Adrenal gland (tissue), 12 donors: Measurements from ENCODE around the gene ADAMTS17. TPM values are rescaled to one million over a fixed set of nuclear protein-coding genes. Genes with fewer than 3 reads are reported as not detected.

Experiments used
- DNase-seq, 7 donors: peaks; one replicate each; pipeline ENCODE4 v3.0.0-alpha.2; 2019 to 2020
- H3K27ac ChIP-seq, 5 donors: fragments of 200-600 bp; sonication (generic) in 4 of 5; 1 replicate in 3 of 5; 2 replicates in 2 of 5; pipeline versions ENCODE4 v1.5.1 to v1.8.0; 2016 to 2020; ENCODE audit warnings: mild to moderate bottlenecking in 1 of 5
- H3K27me3 ChIP-seq: fragments of 200-600 bp; 2 replicates; pipeline ENCODE4 v1.8.0; 2021
- H3K36me3 ChIP-seq, 2 donors: fragments of 200-600 bp; replicated peaks in 1 of 2; 1 replicate in 1 of 2; 2 replicates in 1 of 2; pipeline versions ENCODE4 v1.5.1 to v1.8.0; 2018 to 2022
- H3K4me1 ChIP-seq, 2 donors: fragments of 200-600 bp; replicated peaks in 1 of 2; 1 replicate in 1 of 2; 2 replicates in 1 of 2; pipeline versions ENCODE4 v1.5.1 to v1.8.0; 2018 to 2021
- H3K4me3 ChIP-seq, 4 donors: fragments of 200-600 bp; sonication (generic) in 3 of 4; one replicate each; pipeline ENCODE4 v1.5.1; 2016 to 2018
- H3K9me3 ChIP-seq, 3 donors: fragments of 200-600 bp; sonication (generic) in 1 of 3; replicated peaks in 1 of 3; 1 replicate in 2 of 3; 2 replicates in 1 of 3; pipeline versions ENCODE4 v1.5.1 to v1.8.0; 2016 to 2021
- CTCF ChIP-seq, 6 experiments: fragments of 450-650 bp in 4 of 6; fragments of 200-600 bp in 2 of 6; sonication (generic) in 1 of 6; IDR thresholded peaks; 1 replicate in 5 of 6; 2 replicates in 1 of 6; pipeline versions ENCODE4 v1.5.1 to v1.8.0; 2016 to 2021; ENCODE audit warnings: antibody characterized with exemption in 6 of 6, mild to moderate bottlenecking in 2 of 6, moderate library complexity in 1 of 6
- POLR2A ChIP-seq, 2 donors: fragments of 450-650 bp; IDR thresholded peaks; one replicate each; pipeline ENCODE4 v1.6.1; 2017; ENCODE audit warnings: antibody characterized with exemption in 2 of 2, mild to moderate bottlenecking in 2 of 2, moderate library complexity in 1 of 2
- WGBS, 4 donors: extraction: QIAGEN DNeasy Blood & Tissue Kit in 2 of 4; methylation state at CpG; one replicate each; pipeline versions ENCODE4 v1.1.5 to v1.1.7; 2013 to 2017; 5-methylcytosine and 5-hydroxymethylcytosine counted together
- intact Hi-C, 2 donors: fragments of 100-400 bp; cut with DNase I; formaldehyde crosslinking; loops; one replicate each; pipeline versions ENCODE4 v1.14.1 to v1.15.0; 2022 to 2023
- polyA plus RNA-seq, 3 donors: library from polyadenylated mRNA; stranded (reverse); fragments of 200-250 nt in 2 of 3; fragments of 350-450 nt in 1 of 3; fragmentation: Illumina TruSeq in 1 of 3; extraction: RNeasy Lipid Tissue Mini Kit (QIAGEN cat#74804) in 1 of 3; gene quantifications; one replicate each; pipeline ENCODE4 v1.2.3, GENCODE V29; 2013 to 2014
- total RNA-seq, 9 donors: library from RNA; depleted of rRNA in 4 of 9; stranded (reverse); fragments of >200 nt in 4 of 9; fragments of 120-200 nt in 1 of 9; fragmentation: NEBNext Ultra II Directional in 1 of 9; extraction: Animal tissue kit (Norgen Biotek cat#: 25700) in 1 of 9; gene quantifications; one replicate each; pipeline versions ENCODE4 v1.1.0 to v1.2.4, GENCODE V29; 2013 to 2023
- donor health status: healthy with polysubstance abuse.
- donor health status: Bipolar disorder and iron deficiency.
- donor health status: DM: yes; HTN: yes; CAD: no.
- donor health status: DM: no; HTN: no; CAD: no.
- donor health status: DM: no; HTN: no; CAD: no.
- donor health status: DM: yes; HTN: yes; CAD: no.

Gene ADAMTS17
- total and polyA plus RNA-seq, 12 donors = 0.51 to 14.8 (median 2.9) TPM

GRCh38 chr15:100049936-100050876, 291.6 kb downstream of the ADAMTS17 start:
- TF ChIP-seq CTCF (IDR thresholded peaks at IDR 0.05) (no peak), POLR2A (IDR thresholded peaks at IDR 0.05) (no peak)
- no peaks in the 10 kb centered on the region for H3K36me3 ChIP-seq
- H3K4me3 ChIP-seq = no peak overlapping the region
- DNase-seq = no peak
- H3K27ac ChIP-seq = no peak overlapping the region
- 86 to 92% (median 90%) methylated on average over 6 to 10 of the region's 10 CpGs for WGBS, 4 donors
- intact Hi-C loops = no loop called here
- H3K4me1 ChIP-seq = no peaks in the 10 kb centered on the region
- H3K9me3 ChIP-seq = no peaks in the 10 kb centered on the region
- H3K27me3 ChIP-seq = no peaks in the 10 kb centered on the region

GRCh38 chr15:100049483-100049882, 292.3 kb downstream of the ADAMTS17 start:
- DNase-seq = no peak
- 83 to 94% (median 90%) methylated on average over 2 of the region's 2 CpGs for WGBS, 4 donors
- Histone ChIP-seq H3K27ac (no peak overlapping the region), H3K9me3 (no peaks in the 10 kb centered on the region), H3K36me3 (no peaks in the 10 kb centered on the region), H3K4me1 (no peaks in the 10 kb centered on the region), H3K27me3 (no peaks in the 10 kb centered on the region), H3K4me3 (no peak overlapping the region)
- no peak for TF ChIP-seq CTCF (IDR thresholded peaks at IDR 0.05)
- TF ChIP-seq POLR2A (IDR thresholded peaks at IDR 0.05) = no peak
- intact Hi-C loops = no loop called here

GRCh38 chr15:100048736-100049135, 293.0 kb downstream of the ADAMTS17 start:
- no peak overlapping the region for H3K27ac ChIP-seq
- H3K27me3 ChIP-seq = no peaks in the 10 kb centered on the region
- no peak for DNase-seq
- peaks cover 4 to 5% of the 10 kb centered on the region in 2 donors for H3K4me1 ChIP-seq
- intact Hi-C loops = no loop called here
- H3K9me3 ChIP-seq = no peaks in the 10 kb centered on the region
- TF ChIP-seq POLR2A (IDR thresholded peaks at IDR 0.05) (no peak), CTCF (IDR thresholded peaks at IDR 0.05) (no peak)
- H3K36me3 ChIP-seq = no peaks in the 10 kb centered on the region
- no peak overlapping the region for H3K4me3 ChIP-seq
- WGBS, 4 donors = 92 to 95% (median 93%) methylated on average over 7 to 11 of the region's 11 CpGs

- Histone ChIP-seq H3K9me3 (no peaks in the 10 kb centered on the region), H3K4me1 (peaks cover 12 to 18% of the 10 kb centered on the region in 2 donors), H3K27me3 (no peaks in the 10 kb centered on the region), H3K36me3 (no peaks in the 10 kb centered on the region), H3K27ac (peak overlapping the region in 4 of 5 donors; percentile 54 to 77 (median 72)), H3K4me3 (peak overlapping the region in 1 of 4 donors; percentile 33)
- intact Hi-C loops = no loop called here
- WGBS, 4 donors = 37 to 63% (median 57%) methylated on average over 6 of the region's 6 CpGs
- no peak for DNase-seq
- TF ChIP-seq CTCF (IDR thresholded peaks at IDR 0.05) (no peak), POLR2A (IDR thresholded peaks at IDR 0.05) (no peak)
Measured at GRCh38 chr15:100043692-100044091, 298.1 kb downstream of the ADAMTS17 start.
